ENCODE measurements around the gene ISLR.
"Not testable (repeated sequence)": the region's sequence is repeated elsewhere in the genome, so short reads cannot be mapped to it uniquely, and the experiment has no call there.

Gene ISLR

DNA sequence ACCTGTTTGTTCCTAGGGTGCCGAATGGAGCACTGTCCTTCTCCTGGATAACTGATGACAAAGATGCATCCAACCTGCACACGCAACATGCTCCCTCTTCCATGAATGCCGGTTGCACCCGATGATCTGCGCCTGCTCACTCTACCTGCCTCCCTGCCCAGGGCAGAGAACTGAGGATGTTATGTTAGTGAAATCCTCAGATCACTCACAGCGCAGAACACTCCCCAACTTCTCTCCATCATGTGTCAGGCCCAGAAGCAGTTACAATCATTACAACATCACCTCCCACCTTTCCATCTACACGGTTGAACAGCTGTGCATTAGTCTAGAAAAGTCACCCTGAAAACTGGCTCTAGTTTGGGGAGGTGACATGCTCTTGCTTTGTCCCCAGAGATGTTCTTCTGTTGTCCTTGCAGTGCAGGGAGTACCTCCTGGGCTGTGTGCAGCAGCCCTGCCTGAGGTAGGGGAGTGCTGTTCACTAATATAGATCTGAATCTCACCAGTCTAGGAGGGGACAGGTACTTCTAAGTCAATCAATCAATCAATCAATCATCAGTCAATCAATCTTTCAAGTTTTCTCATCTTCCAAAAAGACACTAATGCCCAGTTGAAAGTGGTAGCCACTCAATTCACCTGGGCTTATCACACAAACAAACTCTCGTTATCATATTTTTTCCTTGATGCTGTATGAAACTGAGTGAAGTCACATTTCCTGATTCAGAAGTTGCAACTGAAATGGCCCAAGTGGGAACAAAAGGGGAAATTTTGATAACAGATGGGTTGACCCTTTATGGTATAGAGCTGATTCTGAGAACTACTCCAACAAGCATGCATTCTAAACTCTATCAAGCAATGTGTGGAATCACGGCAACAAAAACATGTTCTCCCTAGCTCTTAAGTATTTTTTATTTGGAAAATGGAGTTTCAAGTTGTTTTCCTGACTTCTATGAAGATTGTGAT is 15.4 kb upstream of the ISLR start:
- peaks cover 21 to 25% of the 10 kb centered on the region in 2 experiments for H3K27me3 ChIP-seq (ENCODE audit: control insufficient read depth in 1 of 2, insufficient read depth in 1 of 2, low read length in 2 of 2)
- H3K79me1 ChIP-seq (replicated peaks; ENCODE audit: low read length, poor library complexity, severe bottlenecking): no peaks in the 10 kb centered on the region
- no peak overlapping the region for H2AFZ ChIP-seq (ENCODE audit: low read depth, low read length)
- no peak overlapping the region for H3K4me3 ChIP-seq (ENCODE audit: insufficient read depth in 1 of 2, low read depth in 1 of 2, low read length in 2 of 2)
- no peak overlapping the region for H3K4ac ChIP-seq (ENCODE audit: low read depth in 1 of 2, low read length in 2 of 2)
- H2BK5ac ChIP-seq (ENCODE audit: low read depth, low read length, poor library complexity, severe bottlenecking): no peak overlapping the region
- H3K14ac ChIP-seq (ENCODE audit: low read length in 2 of 2): no peak overlapping the region
- 99% methylated on average over 7 of the region's 9 CpGs for WGBS
- no peak overlapping the region for H2BK12ac ChIP-seq (ENCODE audit: low read length in 2 of 2)
- no peak overlapping the region for H2BK120ac ChIP-seq (ENCODE audit: low read depth, low read length)
- no peaks in the 10 kb centered on the region for H3K36me3 ChIP-seq (ENCODE audit: control insufficient read depth in 1 of 2, insufficient read depth in 2 of 2, low read depth in 1 of 2, low read length in 2 of 2)
- H2AK5ac ChIP-seq (ENCODE audit: low read length, severe bottlenecking): no peak overlapping the region
- peak overlapping the region; percentile 43 for H4K91ac ChIP-seq (ENCODE audit: low read length)
- no peak overlapping the region for H3K18ac ChIP-seq (ENCODE audit: low read depth in 1 of 2, low read length in 2 of 2)
- peaks cover 4% of the 10 kb centered on the region for H3K4me1 ChIP-seq (ENCODE audit: control insufficient read depth, insufficient read depth, low read depth, low read length)
- peak overlapping the region; percentile 45 for H4K8ac ChIP-seq (ENCODE audit: low read length)
- no peak overlapping the region for H3K9ac ChIP-seq (ENCODE audit: low read length)
- no peak overlapping the region for H2BK15ac ChIP-seq (ENCODE audit: low read depth, poor library complexity, severe bottlenecking)
- H3K27ac ChIP-seq (ENCODE audit: low read length, poor library complexity, severe bottlenecking): no peak overlapping the region
- no peak overlapping the region for H3K4me2 ChIP-seq (ENCODE audit: low read length, poor library complexity, severe bottlenecking)
- H3K23ac ChIP-seq (ENCODE audit: low read length in 2 of 2): no peak overlapping the region
- no peaks in the 10 kb centered on the region for H3K9me3 ChIP-seq (ENCODE audit: control insufficient read depth, low read length)
- no peak for DNase-seq

DNA sequence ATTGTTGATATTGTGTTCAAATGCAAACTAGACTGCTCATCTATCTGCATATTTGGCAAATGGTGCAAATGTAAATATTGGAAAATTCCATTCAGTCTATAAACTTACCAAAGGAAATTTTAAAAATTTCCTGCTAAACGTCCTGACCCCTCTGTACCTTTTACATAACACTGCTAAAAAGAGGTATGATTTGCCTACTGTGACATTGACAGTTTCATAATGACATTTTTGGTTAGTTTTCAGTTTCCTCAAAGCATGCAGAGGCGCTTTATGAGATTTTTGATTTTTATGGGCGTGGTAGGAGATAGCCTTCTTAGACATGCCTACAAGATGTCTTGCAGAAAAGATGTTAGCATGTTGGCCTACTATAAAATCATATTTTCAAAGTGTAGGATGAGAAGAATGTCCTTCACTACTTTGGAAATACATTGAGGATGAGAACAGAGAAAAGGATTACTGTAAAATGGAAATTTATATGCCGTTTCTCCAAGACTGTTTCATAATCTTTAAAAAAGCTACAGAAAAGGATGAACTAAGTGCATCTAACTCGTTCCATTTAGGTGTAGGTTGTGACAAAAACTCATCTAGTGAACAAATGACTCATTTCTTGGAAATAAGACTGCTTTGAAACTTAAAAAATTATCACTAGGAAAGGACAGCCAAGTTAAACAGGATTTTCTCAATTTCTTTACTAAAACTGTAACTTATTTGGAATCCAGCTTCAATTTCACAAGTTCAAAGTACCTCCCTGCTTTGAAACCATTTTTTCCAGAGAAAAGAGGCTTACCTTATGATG is 14.5 kb upstream of the ISLR start:
- no peaks in the 10 kb centered on the region for H3K79me1 ChIP-seq (replicated peaks; ENCODE audit: low read length, poor library complexity, severe bottlenecking)
- H2BK12ac ChIP-seq (ENCODE audit: low read length in 2 of 2): no peak overlapping the region
- H3K4me3 ChIP-seq (ENCODE audit: insufficient read depth in 1 of 2, low read depth in 1 of 2, low read length in 2 of 2): no peak overlapping the region
- H3K4me1 ChIP-seq (ENCODE audit: control insufficient read depth, insufficient read depth, low read depth, low read length): peaks cover 1% of the 10 kb centered on the region
- no peaks in the 10 kb centered on the region for H3K9me3 ChIP-seq (ENCODE audit: control insufficient read depth, low read length)
- no peak overlapping the region for H3K27ac ChIP-seq (ENCODE audit: low read length, poor library complexity, severe bottlenecking)
- H2BK5ac ChIP-seq (ENCODE audit: low read depth, low read length, poor library complexity, severe bottlenecking): no peak overlapping the region
- no peak overlapping the region for H2BK120ac ChIP-seq (ENCODE audit: low read depth, low read length)
- H4K91ac ChIP-seq (ENCODE audit: low read length): no peak overlapping the region
- WGBS: 71% methylated on average over 3 of the region's 5 CpGs
- no peak overlapping the region for H3K18ac ChIP-seq (ENCODE audit: low read depth in 1 of 2, low read length in 2 of 2)
- H3K9ac ChIP-seq (ENCODE audit: low read length): no peak overlapping the region
- H3K14ac ChIP-seq (ENCODE audit: low read length in 2 of 2): no peak overlapping the region
- H2BK15ac ChIP-seq (ENCODE audit: low read depth, poor library complexity, severe bottlenecking): no peak overlapping the region
- H3K4ac ChIP-seq (ENCODE audit: low read depth in 1 of 2, low read length in 2 of 2): no peak overlapping the region
- H3K36me3 ChIP-seq (ENCODE audit: control insufficient read depth in 1 of 2, insufficient read depth in 2 of 2, low read depth in 1 of 2, low read length in 2 of 2): no peaks in the 10 kb centered on the region
- H4K8ac ChIP-seq (ENCODE audit: low read length): no peak overlapping the region
- no peak for DNase-seq
- H3K4me2 ChIP-seq (ENCODE audit: low read length, poor library complexity, severe bottlenecking): no peak overlapping the region
- no peak overlapping the region for H2AFZ ChIP-seq (ENCODE audit: low read depth, low read length)
- H2AK5ac ChIP-seq (ENCODE audit: low read length, severe bottlenecking): no peak overlapping the region
- peaks cover 23 to 30% of the 10 kb centered on the region in 2 experiments for H3K27me3 ChIP-seq (ENCODE audit: control insufficient read depth in 1 of 2, insufficient read depth in 1 of 2, low read length in 2 of 2)
- H3K23ac ChIP-seq (ENCODE audit: low read length in 2 of 2): no peak overlapping the region

DNA sequence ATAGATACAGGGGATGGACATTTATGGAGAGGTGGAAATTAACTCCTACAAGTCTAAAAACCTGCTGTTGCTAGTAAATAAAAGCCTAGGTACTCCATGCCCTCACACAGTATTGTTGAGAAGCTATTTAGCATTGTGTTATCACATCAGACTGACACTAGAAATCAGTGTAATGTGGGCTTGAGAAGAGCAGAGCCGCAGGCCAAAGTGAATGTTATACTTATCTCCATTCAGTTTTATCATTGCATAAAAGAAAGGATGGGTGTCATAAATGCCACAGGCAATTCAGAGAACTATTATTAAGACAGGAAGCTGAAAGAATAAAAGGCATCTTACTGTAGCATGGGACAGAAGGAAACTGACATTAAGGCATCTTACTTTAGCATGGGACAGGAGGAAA is 13.7 kb upstream of the ISLR start:
- Histone ChIP-seq H2BK120ac (ENCODE audit: low read depth, low read length) (no peak overlapping the region), H3K14ac (ENCODE audit: low read length in 2 of 2) (no peak overlapping the region), H3K79me1 (replicated peaks; ENCODE audit: low read length, poor library complexity, severe bottlenecking) (no peaks in the 10 kb centered on the region), H2BK12ac (ENCODE audit: low read length in 2 of 2) (no peak overlapping the region), H3K4ac (ENCODE audit: low read depth in 1 of 2, low read length in 2 of 2) (no peak overlapping the region), H3K9ac (ENCODE audit: low read length) (no peak overlapping the region), H2AK5ac (ENCODE audit: low read length, severe bottlenecking) (no peak overlapping the region), H3K36me3 (ENCODE audit: control insufficient read depth in 1 of 2, insufficient read depth in 2 of 2, low read depth in 1 of 2, low read length in 2 of 2) (no peaks in the 10 kb centered on the region), H3K4me3 (ENCODE audit: insufficient read depth in 1 of 2, low read depth in 1 of 2, low read length in 2 of 2) (no peak overlapping the region), H2BK15ac (ENCODE audit: low read depth, poor library complexity, severe bottlenecking) (no peak overlapping the region), H2AFZ (ENCODE audit: low read depth, low read length) (no peak overlapping the region), H3K27ac (ENCODE audit: low read length, poor library complexity, severe bottlenecking) (no peak overlapping the region), H2BK5ac (ENCODE audit: low read depth, low read length, poor library complexity, severe bottlenecking) (no peak overlapping the region), H3K18ac (ENCODE audit: low read depth in 1 of 2, low read length in 2 of 2) (no peak overlapping the region), H3K23ac (ENCODE audit: low read length in 2 of 2) (no peak overlapping the region), H3K4me1 (ENCODE audit: control insufficient read depth, insufficient read depth, low read depth, low read length) (peaks cover 1% of the 10 kb centered on the region), H3K4me2 (ENCODE audit: low read length, poor library complexity, severe bottlenecking) (no peak overlapping the region), H4K91ac (ENCODE audit: low read length) (no peak overlapping the region), H3K9me3 (ENCODE audit: control insufficient read depth, low read length) (no peaks in the 10 kb centered on the region), H3K27me3 (ENCODE audit: control insufficient read depth in 1 of 2, insufficient read depth in 1 of 2, low read length in 2 of 2) (peaks cover 26 to 30% of the 10 kb centered on the region in 2 experiments), H4K8ac (ENCODE audit: low read length) (no peak overlapping the region)
- WGBS: no CpG with 5 or more reads among the region's 1 CpG
- no peak for DNase-seq

DNA sequence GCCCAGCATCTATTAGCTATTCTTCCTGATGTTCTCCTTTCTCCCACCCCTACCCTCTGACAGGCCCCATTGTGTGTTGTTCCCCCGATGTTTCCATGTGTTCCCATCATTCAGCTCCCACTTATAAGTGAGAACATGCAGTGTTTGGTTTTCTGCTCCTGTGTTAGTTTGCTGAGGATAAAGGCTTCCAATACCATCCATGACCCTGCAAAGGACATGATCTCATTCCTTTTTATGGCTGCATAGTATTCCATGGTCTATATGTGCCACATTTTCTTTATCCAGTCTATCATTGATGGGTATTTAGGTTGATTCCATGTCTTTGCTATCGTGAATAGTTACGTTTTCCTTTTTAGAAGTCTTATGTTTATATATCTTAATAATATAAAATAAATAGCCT is 13.1 kb upstream of the ISLR start:
- H4K8ac ChIP-seq (ENCODE audit: low read length); H3K14ac ChIP-seq (ENCODE audit: low read length in 2 of 2); H2BK15ac ChIP-seq (ENCODE audit: low read depth, poor library complexity, severe bottlenecking); H2AK5ac ChIP-seq (ENCODE audit: low read length, severe bottlenecking); H3K18ac ChIP-seq (ENCODE audit: low read depth in 1 of 2, low read length in 2 of 2); H3K9me3 ChIP-seq (ENCODE audit: control insufficient read depth, low read length); H3K4me3 ChIP-seq (ENCODE audit: insufficient read depth in 1 of 2, low read depth in 1 of 2, low read length in 2 of 2); H3K4ac ChIP-seq (ENCODE audit: low read depth in 1 of 2, low read length in 2 of 2); DNase-seq; H2BK120ac ChIP-seq (ENCODE audit: low read depth, low read length); H4K91ac ChIP-seq (ENCODE audit: low read length); H2AFZ ChIP-seq (ENCODE audit: low read depth, low read length); H3K36me3 ChIP-seq (ENCODE audit: control insufficient read depth in 1 of 2, insufficient read depth in 2 of 2, low read depth in 1 of 2, low read length in 2 of 2); H3K9ac ChIP-seq (ENCODE audit: low read length); H3K4me2 ChIP-seq (ENCODE audit: low read length, poor library complexity, severe bottlenecking); H2BK5ac ChIP-seq (ENCODE audit: low read depth, low read length, poor library complexity, severe bottlenecking); H3K4me1 ChIP-seq (ENCODE audit: control insufficient read depth, insufficient read depth, low read depth, low read length); H3K23ac ChIP-seq (ENCODE audit: low read length in 2 of 2); H3K27ac ChIP-seq (ENCODE audit: low read length, poor library complexity, severe bottlenecking); H3K79me1 ChIP-seq (replicated peaks; ENCODE audit: low read length, poor library complexity, severe bottlenecking); H2BK12ac ChIP-seq (ENCODE audit: low read length in 2 of 2): not testable (repeated sequence)
- no CpG with 5 or more reads among the region's 3 CpGs for WGBS
- H3K27me3 ChIP-seq (ENCODE audit: control insufficient read depth in 1 of 2, insufficient read depth in 1 of 2, low read length in 2 of 2): peaks cover 26 to 31% of the 10 kb centered on the region in 2 experiments
